Activated CD4-positive, alpha-beta T cell treated with anti-CD3 and anti-CD28 coated beads for 24 hours (primary cell): ENCODE measurements around the gene ASL.
"Not testable (repeated sequence)": the region's sequence is repeated elsewhere in the genome, so short reads cannot be mapped to it uniquely, and the experiment has no call there.

Source experiments
- DNase-seq, 2 donors: peaks; one replicate each; pipeline ENCODE4 v3.0.0-alpha.2; 2020; ENCODE audit warnings: low read depth in 2 of 2

ASL gene

DNA sequence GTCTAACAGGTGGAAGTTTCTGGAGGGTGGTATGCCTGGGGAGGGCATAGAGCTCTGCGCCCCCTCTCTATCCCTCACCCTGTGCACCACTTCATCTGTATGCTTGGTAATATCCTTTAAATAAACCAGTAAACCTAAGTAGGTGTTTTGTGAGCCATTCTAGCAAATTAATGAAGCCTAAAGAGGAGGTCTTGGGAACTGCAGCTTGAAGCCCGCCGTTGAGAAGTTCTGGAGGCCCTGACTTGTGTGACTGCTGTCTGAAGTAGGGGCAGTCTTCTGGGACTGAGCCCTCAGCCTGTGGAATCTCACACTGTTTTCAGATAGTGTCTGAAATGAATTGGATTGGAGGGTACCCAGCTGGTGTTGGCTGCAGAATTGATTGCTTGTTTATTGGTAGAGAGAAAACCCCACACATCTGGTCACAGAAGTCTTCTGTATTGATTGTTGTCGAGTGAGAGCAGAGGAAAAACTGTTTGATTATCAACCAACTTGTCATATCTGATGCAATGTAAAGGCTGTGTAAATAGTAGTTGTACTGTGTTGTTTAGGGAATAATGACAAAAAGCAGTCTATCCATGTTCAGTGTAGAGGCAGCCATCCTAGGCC lies 43.7 kb downstream of the ASL start:
- DNase-seq = no peak

DNA sequence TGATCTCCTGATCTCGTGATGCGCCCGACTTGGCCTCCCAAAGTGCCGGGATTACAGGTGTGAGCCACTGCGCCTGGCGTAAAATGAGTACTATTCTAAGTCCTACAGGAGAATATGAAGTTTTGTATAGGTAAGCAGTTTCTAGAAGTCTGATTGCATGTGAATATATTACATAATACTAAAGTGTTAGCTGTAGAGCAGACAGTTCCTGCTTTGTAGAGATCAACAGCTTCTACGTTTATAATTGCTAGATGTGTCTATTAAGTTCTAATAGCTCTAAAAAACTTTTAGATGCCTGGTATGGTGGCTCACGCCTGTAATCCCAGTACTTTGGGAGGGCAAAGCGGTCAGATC lies 47.5 kb downstream of the ASL start:
- DNase-seq = no peak

- DNase-seq = not testable (repeated sequence)
Measured at GRCh38 chr7:66124569-66124861, 48.9 kb downstream of the ASL start.

DNA sequence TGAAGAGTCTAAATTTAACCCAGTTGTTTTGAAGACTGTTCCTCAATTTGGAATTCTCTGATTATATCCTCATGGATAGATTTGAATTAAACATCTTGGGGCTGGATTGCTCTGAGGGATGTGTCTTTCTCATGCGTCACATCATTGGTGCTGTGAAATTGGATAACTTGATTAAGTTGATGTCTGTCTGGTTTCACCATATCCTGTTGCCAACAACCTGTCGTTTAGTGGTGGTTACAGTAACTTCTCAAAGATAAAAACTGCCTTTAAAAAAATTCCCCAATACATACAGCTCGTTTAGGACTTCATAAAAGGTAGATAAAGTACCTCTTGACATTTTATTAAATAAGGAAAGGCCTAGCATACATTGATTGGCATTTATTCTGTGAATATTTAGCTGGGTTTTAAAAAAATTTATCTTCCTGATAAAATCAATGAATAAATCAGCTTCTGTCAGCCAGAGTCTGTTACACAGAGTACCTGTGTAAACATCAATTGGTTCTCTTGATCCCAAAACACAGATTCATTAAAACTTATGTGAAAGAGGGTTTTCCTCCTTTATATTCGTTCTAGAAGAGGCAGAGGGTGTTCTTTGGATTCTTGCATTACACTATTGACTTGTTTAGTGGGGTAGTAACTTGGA lies 49.6 kb downstream of the ASL start:
- no peak for DNase-seq

- not testable (repeated sequence) for DNase-seq
Measured at GRCh38 chr7:66125781-66126352, 50.2 kb downstream of the ASL start.

GRCh38 chr7:66127172-66127571 lies 51.6 kb downstream of the ASL start:
- not testable (repeated sequence) for DNase-seq

DNA sequence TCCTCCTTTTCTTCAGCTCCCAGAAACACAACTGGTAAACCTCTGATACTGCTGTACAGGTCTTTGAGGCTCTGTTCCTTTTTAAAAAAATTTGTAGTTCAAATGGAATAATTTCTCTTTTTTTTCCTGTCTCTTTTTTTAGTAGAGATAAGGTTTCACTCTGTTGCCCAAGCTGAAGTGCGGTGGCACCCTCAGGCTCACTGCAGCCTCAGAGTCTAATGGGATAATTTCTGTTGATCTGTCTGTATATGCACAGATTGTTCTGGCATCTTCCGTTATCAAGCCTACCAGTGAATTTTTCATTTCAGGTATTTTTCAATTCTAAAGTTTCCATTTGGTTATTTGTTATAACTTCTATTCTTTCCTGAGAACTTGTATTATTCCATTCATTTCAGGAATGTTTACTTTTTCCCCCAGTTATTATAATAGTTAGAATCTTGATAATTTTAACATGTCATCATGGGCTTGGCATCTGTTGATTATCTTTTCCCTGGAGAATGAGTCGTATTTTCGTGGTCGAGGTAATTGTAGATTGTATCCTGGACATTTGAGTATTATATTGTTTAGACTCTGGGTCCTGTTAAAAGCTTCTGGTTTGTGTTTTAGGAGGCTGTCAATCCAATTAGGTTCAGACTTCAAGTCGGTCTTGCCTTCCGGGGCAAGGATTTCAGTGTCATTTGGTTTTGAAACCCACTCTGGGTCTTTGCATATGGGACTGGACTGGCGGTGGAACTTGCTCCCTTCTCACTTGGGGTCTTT lies 63.6 kb downstream of the ASL start:
- no peak for DNase-seq

DNA sequence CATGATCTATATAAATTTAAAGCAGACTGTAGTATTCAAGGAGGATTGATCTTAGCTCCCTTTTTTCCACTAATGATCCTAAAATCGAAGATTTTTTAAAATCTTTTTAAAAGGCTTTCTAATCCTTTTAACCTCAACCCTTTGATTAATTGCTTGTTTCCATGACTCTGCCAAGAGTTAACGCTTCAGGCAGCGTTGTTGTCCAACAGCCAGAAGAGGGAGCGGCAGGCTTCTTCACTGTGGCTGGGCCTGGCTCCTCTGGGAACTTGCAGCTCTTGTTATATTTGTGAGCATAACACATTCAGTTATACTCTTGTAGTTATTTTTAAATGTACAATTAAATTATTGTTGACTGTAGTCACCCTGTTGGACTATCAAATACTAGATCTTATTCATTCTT lies 65.3 kb downstream of the ASL start:
- no peak for DNase-seq

DNA sequence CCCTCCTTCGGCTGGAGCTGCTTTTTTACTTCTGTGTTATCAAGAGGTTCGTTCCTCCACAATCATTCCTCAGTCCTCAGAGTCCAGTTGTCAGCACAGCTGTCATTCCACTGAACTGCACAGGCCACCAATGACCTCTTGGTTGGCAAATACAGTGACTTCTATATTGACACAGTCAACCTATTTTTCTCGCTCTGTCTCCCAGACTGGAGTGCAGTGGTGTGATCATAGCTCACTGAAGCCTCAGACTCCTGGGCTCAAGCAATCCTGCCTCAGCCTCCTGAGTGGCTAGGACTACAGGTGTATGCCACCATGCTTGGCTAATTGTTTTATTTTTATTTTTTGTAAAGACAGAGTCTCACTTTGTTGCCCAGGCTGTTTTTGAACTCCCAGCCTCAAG lies 66.7 kb downstream of the ASL start:
- DNase-seq = no peak

DNA sequence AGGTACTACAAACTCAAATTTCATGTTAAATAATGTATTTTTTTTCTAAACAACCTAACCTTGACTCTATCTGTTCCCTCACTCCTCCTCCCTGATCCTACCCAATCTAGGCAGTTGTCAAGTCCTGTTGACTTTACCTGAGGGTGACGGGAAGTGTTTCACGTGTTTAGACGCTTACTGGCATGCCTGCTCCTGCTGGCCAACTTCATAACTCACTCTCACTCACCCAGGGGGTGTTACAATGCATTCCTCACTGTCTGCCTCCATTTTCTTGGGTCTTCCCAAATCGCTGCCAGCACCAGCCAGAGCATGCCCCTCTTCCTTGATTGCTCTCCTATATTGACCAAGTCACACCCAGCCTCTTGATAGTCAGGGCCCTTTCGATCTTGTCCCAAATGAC lies 67.4 kb downstream of the ASL start:
- DNase-seq = no peak
